ENCODE results near the gene VMO1.

DNA sequence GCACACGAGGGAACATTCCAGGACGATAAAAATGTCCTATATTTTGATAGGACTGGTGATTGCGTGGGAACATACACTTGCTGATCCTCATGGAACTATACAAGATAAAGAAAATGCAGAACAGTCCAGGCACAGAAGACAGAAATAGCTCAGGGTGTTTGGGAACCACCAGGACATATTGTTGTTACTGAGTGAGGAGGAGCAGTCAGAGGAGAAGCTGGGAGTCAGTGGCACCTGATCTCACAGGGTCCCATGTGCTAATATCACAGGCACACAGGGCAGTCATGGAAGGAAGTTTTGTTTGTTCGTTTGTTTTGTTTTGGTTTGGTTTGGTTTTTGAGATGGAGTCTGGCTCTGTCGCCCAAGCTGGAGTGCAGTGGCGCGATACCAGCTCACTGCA lies 26.5 kb upstream of the VMO1 start:
- TF ChIP-seq EZH2 (IDR thresholded peaks at IDR 0.05; ENCODE audit: borderline replicate concordance, low read depth, low read length, severe bottlenecking), result no peak
- no peak for TF ChIP-seq POLR2AphosphoS5 (IDR thresholded peaks at IDR 0.05; ENCODE audit: insufficient read depth, low read depth, low read length)
- no peak for TF ChIP-seq POLR2A (IDR thresholded peaks at IDR 0.05; ENCODE audit: low read depth, low read length)
- TF ChIP-seq, protein P1, sequence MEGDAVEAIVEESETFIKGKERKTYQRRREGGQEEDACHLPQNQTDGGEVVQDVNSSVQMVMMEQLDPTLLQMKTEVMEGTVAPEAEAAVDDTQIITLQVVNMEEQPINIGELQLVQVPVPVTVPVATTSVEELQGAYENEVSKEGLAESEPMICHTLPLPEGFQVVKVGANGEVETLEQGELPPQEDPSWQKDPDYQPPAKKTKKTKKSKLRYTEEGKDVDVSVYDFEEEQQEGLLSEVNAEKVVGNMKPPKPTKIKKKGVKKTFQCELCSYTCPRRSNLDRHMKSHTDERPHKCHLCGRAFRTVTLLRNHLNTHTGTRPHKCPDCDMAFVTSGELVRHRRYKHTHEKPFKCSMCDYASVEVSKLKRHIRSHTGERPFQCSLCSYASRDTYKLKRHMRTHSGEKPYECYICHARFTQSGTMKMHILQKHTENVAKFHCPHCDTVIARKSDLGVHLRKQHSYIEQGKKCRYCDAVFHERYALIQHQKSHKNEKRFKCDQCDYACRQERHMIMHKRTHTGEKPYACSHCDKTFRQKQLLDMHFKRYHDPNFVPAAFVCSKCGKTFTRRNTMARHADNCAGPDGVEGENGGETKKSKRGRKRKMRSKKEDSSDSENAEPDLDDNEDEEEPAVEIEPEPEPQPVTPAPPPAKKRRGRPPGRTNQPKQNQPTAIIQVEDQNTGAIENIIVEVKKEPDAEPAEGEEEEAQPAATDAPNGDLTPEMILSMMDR (IDR thresholded peaks at IDR 0.05; ENCODE audit: extremely low read depth in 1 of 2, insufficient read depth in 1 of 2, low read depth in 1 of 2, low read length in 2 of 2), result no peak
- no peak for TF ChIP-seq JUN (IDR thresholded peaks at IDR 0.05; ENCODE audit: borderline replicate concordance, insufficient read depth, insufficient read length, low read depth)
